ENCODE results near the gene SEC22C.

The SEC22C gene

DNA sequence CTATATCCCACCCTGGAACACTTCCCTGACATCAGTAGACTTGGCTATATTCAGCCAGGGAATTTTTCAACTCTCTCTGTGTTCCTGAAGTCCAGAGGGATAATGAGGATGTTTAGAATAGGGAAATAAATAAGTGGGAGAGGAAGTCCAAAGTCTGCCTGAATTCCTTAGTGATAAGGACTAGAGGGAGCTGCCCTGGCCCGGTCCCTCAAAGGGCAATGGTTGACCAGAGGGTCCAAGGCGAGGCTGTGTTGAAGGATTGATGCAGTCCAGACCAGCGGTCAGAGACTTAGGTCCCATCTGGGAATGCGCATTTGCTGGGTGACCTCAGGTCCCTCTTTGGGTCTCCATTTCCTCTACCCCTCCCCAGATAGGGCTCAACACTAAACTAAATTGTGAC lies 71.4 kb downstream of the SEC22C start:
- DNase-seq, result no peak

DNA sequence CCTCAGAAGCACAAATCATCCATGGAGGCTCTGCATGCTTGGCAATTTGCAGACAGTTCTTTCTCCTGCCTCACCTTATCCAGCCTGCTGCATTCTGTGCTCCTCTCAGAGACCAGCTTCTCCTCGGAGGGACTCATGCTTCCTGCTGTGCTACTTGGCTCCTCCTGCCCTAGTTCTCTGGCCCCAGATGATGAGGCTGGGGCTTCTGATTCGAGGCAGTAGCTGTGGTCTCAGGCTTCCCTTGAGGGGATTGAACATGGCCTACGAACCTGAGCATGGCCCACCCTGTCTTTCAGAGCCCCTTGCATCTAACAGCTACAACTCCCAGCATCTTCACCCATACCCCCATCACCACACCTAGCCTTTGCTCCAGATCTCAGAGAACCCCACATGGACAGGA lies 72.7 kb downstream of the SEC22C start:
- no peak for DNase-seq

DNA sequence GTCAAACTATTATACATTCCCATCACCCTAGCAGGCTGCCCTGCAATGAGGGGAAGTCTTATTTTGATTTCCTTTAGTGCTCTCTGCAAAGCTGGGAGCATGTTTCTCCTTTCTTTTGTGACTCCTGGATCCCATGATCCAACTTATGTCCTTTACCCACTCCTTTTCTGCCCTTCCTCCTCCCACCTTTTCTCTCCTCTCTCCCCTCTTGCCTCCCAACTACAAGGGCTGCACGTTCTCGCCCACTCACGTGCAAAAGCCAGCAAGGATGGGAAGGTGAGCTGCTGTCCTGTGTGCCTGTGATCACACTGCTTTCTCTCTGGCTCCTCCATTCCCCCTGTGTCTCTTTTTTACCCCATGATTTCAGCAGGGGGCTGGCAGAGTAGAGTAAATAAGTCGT lies 73.2 kb downstream of the SEC22C start:
- DNase-seq, result no peak

DNA sequence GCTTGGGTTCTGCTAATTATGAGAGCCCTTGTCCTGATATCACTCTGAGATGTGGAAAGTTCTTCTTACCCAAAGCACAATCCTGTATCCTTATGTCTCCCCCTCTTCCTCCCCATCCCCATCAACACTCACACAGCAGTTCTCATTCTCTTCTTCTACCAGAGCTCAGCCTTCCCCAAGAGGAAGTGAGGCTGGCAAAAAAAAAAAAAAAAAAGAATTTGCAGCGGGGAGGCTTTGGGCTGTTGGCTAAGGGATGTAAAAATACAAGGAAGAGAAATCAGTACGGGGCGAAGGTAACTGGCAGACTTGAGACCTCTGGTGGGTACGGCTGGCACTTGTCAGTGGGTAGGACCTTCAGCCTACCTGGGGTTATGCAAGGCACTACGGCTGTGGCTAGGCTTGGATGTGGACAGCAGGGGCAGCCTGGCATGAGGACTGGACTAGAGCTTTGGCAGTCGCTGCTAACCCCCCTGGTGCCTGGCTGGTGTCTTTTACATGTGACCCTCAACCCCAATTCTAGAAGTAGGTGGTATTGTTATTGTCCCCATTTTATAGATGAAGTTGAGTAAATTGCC lies 73.9 kb downstream of the SEC22C start:
- DNase-seq, result no peak

DNA sequence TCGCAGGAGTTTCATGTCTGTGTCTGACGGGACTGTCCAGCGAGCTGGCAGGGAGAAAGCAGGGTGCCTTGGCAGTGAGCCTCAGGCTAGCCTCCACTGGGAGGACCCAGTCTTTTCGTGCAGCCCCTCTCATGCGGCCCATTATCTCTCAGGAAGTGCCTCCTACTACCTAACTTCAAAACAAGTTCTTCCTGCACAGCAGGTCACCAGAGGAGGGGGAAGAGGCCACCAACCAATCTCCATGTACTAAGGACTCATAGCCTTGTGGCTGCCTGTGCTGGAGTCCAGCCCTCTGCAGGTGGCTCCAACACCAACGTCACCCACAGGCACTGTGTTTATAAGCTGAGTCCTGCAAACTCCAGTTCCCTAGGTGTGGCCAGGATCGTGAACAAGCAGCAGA lies 74.5 kb downstream of the SEC22C start:
- DNase-seq, result peak in 1 of 3 experiments; percentile 2

DNA sequence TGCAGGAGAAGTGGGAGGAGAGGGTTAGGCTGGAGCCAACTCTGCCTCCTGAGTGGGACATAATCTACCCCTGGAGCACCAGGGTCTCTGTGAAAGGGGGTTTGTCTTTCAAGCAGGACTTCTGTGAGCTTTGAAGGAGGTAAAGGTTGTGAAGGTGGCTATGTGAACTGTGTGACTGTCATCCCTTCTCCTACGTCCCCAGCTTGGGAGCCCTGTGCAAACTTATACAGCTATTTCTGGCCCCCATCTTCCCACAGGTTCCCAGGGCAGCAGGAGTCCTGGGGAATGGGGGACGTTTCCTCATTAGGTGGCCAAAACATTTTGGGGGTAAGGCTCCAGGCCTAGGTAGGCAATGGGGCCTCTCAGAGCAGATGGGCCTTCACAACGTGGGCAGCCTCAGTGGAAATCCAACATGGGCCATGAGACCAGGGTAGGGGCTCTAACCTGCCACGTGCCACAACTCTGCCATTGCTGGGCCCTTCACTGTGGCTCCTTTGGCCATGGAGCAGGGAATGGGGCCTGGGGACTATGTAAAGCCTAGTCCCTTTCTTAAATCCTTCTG lies 75.8 kb downstream of the SEC22C start:
- no peak for DNase-seq

DNA sequence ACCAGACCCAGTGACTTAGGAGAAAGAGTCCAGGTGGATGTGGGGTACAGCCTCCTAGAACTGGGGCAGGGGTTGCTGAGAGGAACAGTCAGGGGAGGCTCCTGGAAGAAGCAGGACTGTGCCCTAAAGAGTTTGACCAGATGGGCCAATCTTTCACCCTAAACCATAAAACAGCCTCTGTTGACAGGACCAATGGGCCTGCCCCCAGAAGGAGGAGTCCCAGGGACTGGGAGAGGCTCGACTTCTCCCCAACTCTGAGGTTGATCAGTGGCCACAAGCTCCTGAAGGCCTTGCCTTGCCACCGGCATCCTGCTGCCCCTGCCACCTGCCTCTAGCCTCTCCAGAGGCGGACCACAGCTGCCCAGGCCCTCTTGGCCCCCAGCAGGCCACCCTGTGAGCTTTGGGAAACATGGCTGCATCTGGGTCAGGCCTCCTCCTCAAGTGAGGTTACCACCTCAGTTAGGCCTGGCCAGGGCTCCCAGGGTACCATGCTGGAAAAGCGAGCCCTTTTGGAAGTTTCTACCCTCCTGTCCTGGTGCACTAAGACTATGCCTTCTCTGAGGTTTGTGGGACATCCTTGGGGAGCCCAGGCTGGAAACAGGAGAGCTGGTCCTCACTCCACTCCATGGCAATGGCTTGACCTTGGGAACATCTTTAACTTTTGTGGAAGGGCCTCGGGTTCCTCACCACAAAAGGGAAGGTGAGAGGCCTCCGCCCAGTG lies 76.5 kb downstream of the SEC22C start:
- no peak for DNase-seq

DNA sequence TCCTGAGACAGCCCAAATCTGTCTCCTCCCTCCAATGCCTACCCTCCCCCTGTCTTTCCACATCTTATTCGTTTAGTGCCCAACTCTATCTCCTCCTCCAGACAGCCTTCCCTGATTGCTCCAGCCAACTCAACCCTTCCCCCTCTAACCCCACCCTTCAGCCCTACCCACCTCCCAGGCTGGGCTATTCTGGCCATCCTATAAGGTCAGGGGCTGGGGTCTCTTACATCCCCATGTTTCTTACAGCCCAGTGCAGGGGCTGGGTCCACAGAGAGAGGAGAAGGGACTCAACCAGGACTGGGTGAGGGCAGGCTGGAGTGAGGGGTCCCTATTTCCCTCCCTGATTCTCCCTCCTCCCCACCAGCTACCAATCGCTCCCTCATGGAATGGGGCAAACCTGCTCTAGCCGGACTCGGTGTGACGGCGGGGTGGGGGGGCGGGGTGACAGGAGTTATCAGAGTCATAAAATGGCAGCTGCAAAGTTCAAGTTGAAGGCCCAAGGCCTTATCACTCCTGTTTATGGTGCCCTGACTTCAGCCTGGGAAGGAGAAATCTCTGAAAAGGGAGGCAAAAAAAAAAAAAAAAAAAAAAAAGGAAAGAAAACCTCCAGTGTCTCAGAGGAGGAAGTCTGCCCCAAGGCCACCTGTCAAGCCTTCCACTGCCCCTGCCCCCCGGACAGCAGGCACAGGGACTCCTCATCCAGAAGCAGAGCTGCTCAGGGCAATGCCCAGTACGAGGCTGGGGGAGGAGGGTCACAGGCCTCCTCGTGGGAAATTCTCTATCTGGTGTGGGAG lies 77.2 kb downstream of the SEC22C start:
- no peak for DNase-seq

DNA sequence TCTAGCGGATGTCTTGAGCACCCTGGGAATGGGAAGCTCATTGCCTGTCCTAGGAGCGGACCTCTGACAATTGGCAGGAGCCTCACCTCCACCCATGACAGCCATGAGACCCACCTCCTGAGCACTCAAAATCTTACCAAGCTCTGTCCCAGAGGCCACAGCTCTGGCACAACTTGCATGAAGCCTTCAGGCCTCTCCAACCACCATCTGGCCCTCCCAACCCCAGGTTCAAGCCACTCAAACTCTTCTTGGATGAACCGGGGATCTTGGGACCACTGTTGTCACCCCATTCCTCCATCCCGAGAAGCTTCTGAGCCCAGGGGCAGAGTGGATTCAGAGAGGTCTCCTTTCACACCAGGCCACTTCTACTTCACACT lies 77.8 kb downstream of the SEC22C start:
- no peak for DNase-seq

DNA sequence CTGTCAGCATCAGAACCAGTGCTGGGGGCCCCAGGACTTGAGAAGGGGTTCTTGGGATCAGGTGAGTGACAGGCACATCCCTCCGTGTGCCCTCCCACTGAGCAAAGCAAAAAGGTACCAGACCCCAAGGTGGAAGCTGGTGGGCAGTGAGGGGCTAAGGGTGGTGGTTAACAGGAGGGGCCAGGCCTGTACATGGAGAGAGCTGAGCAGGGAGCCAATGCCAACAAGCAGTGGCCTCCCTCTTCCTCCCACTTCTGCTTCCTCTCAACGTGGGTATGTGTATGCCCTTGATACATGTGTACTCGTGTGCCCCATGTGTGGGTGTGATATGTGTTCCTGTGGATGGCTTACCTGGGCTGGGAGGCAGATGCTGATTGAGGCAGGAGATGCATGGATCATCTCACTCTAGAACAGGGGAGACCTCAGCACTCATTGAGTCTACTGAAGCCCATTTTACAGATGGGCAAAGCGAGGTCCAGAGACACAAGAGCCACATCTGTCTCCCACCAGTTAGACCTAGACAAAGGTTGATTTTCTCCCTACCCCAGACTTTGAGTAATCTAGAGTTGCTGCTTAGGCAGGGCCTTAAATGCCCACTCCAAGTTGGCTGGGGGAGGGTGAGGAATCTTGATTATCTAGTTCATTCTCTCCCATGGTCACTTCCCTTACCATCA lies 78.4 kb downstream of the SEC22C start:
- DNase-seq, result no peak

DNA sequence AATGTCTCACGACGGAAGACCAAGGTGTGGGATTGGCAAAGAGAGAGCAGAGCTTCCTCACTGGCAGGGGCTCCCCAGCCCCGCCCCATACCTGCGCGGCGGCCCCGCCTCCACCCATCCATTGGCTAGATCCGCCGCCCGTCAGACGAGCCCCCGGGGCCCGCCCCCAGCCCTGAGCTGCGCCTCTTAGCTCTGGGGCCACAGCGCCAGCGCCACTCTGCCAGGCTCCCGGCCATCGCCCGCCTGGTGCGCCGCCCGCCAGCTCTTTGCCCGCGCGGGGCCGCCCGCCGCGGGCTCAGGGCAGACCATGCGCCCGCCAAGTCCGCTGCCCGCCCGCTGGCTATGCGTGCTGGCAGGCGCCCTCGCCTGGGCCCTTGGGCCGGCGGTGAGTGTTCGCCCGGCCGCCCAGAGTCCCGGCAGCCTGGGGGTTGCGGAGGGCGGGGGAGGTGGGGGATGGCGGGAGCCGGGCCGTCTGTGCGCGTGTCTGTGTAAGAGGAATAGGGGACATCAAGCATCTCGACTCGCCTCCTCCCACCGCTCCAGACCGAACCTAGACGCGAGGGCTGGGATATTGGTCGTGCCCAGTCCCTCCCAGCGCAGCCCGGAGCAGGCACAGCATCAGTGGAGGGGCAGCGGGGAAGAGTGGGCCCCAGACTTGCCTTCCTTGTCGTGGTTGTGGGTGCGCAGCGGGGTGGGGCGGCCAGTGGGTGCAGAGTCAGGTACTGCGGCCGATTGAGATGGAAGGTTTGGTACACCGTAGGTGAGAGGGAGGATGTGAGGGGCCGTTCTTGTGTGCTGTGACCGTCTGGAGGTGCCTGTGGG lies 79.1 kb downstream of the SEC22C start, which contains the start of gene VIPR1:
TSS of gene VIPR1 (plus strand) at position 215 of the 822 bp plus-strand sequence. CDS start at position 308, 93 bp downstream.
- DNase-seq, result peak; percentile 79 to 86 (median 86)

DNA sequence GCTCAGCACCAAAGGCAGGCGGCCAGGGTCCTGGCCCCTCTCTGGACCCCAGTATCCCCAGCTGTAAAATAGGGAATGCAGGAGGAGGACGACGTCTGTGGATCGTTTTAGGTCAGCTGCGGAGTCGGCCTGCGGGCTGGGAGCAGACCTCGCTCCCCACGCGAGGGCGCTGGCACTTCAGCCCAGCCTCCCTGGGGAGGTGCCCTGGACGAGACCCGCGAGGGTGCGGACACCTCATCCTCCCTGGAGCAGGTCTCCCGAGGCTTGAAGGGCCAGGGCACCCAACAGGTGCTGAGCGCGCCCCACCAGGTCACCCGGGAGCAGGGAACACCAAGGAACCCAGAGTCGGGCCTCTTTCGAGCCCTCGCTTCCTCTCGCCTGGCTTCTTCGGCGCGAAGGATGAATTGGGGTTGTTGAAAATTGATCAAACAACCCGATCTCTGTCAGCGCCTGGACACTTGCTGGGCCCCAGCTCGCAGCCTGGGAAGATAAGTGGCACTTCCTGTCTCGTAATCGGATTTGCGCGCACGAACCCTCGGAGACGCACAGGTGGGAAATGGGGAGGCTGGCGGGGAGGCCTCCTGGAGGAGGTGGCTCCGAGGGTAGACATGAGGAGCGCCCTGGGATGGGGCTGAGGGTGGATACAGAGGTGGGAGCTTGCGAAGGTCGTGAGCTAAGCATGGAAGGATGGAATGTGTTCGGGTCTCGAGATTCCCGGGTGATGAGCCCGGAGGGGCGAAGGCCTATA lies 79.9 kb downstream of the SEC22C start:
- peak in 2 of 3 experiments; percentile 70 to 78 for DNase-seq

DNA sequence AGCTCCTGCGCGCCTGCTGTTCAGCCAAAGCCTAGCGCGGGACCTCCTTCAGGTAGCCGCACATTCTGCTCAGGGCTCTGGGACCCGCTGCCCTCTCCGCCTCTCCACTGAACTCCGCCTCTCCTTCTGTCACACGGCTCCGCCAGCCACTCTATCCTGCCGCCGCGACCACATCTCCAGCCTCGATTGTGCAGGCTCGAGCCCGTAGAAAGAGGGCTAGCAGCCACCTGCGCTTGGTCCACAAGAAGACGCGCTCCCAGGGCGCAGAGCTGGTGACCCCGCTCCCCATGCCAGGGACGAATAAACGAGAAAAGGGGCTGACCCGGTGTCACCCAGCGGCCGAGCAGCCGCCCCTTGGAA lies 80.5 kb downstream of the SEC22C start:
- peak in 2 of 3 experiments; percentile 47 to 56 for DNase-seq

DNA sequence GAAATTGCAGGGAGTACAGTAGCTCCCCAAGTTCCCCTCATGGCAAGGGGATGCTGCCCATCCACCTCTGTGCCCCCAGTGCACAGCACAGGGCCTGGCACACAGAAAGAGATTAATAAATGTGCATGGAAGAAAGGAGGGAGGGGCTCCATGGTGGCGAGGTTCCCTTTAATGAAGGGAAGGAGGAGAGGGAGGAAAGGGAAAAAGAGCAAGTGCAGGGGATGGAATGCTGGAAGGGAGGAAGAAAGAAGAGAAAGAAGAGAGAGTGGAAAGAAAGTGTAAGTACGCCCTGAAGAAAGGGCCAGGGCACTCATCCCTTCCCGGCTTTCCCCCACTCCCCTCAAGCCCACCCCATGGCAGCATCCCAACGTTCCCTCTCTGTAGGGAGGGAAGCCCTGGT lies 80.9 kb downstream of the SEC22C start:
- DNase-seq, result no peak

DNA sequence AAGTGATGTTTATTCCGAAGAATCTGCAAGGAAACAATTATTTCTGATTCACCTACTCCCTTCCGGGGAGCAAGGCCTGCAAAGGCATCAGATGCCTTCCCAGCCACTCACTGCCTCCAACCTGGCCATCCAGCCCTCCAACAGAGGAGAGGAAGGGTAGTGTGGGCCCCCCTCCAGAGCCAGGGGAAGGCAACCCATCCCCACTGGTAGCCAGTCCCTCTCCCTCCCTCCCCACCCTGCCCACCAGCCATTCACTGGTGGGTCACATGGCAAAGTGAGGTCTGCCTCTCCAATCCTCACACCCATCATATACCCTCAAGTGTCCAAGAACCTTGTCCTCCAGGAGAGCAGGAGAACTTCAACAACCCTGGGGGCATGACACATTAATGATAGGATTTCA lies 81.7 kb downstream of the SEC22C start:
- DNase-seq, result no peak

DNA sequence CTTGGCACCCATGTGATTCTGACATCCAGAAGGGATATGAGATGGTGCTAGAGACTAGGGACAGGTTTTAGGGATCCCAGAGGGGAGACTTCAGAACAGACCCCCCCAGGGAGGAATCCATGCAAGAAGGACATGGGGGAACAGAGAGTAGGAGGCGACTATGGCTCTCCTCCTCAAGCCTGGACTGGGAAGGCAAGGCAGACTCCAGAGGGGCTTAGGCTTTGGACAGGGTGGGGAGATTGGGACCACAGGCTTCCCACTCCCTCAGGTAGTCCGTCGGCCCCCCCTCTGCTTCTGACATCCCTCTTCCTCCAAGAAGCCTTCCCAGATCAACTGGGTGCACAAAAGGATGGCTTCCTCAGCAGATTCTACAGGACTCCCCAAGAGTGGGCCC lies 82.3 kb downstream of the SEC22C start:
- DNase-seq, result no peak

DNA sequence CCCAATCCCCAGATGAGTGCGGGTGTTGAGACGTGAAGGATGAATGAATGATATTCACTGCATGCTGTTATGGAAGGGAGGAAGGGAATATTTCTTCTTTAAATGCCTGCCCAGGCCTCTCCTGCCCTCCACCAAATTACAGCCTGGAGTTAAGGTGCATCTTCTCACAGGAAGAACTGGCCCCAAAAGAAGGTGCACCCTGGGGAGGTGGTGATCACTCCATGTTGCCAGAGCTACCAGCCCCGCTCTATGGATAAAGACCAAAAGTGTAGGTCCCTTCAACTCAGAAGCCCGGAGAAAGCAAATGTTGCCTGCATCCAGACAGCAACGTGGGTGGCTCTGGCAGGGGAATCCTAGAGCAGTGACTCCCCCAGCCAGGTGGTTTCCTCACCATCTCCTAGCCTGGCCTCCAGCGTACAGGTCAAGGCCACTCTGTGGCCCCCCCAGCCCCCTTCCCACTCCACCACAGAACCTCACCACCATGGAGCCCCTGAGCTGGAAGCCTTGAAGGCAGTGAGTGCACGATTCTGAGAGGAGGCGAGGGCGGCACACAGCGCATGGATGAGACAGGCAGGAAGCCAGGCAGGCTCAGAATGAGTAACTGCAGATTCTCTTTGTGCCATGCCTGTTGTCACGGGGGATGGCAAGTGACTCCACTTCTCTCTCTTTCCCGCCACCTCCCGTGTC lies 82.8 kb downstream of the SEC22C start:
- DNase-seq, result no peak

DNA sequence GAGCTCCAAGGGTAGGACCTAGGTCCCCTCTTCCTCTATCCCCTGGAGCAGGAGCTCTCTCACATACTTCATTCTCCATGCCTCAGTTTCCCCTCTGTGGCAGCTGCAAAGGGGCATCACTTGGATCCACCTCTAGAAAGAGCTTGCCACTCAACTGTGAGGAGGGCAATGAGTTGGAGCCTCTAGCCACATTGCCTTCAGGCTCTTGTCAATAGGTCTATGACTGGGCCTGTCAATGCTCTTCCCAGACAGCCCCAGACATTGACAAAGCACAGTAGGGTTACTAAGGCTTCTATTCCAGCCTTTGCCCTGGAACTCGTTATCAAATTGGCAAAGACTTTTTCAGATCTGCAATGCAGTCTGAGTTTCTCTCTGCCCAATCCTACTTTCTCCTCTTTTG lies 83.7 kb downstream of the SEC22C start:
- DNase-seq, result no peak

Data from NCI-H1417 (cell line).